GM18498 (cell line): ENCODE data around the gene ANO10.

Experiments used
- ATAC-seq: cut with Tn5 transposase; IDR thresholded peaks from one replicate; pipeline ENCODE4 v1.9.1; 2021; ENCODE audit warnings: mild to moderate bottlenecking, moderate library complexity; ENCODE audit not compliant: unreplicated experiment

The ANO10 gene

DNA sequence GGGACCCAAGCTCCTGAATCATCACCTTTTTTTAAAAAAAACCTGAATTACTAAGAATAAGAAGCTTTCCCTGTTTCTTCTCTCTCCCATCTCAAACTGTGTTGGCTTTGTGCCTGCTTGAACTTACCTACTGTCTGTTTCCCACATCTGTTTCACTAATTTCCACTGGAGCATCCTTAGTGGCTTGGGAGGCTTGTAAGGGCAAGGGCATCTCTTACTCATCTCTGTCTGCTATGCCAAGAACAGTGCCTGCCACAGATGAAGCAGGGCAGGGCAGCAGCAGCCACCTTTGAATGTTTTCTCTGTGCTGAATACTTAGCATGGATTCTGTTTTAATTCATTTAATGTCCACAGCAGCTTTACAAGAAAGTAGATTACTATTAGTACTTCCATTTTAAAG, 293.2 kb downstream of the ANO10 start:
- no peak for ATAC-seq

DNA sequence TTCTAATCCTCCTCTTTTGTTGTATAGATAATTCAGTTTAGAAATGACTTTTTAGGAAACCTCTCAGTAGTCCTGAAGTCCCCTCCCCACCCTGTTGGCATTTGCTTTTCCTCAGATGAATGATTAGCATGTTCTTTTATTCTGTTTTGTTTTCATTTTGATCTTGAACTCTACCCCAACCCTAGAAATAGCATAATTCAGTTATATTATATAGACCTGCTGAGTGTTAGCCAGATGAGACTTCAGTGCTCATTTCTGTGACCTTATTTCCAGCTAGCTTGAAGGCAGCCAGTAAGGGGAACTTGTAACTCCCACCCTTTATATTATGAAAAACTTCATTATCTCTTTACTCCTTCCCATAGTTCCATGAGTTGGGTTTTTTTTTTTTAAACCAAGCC, 294.2 kb downstream of the ANO10 start:
- ATAC-seq = no peak

DNA sequence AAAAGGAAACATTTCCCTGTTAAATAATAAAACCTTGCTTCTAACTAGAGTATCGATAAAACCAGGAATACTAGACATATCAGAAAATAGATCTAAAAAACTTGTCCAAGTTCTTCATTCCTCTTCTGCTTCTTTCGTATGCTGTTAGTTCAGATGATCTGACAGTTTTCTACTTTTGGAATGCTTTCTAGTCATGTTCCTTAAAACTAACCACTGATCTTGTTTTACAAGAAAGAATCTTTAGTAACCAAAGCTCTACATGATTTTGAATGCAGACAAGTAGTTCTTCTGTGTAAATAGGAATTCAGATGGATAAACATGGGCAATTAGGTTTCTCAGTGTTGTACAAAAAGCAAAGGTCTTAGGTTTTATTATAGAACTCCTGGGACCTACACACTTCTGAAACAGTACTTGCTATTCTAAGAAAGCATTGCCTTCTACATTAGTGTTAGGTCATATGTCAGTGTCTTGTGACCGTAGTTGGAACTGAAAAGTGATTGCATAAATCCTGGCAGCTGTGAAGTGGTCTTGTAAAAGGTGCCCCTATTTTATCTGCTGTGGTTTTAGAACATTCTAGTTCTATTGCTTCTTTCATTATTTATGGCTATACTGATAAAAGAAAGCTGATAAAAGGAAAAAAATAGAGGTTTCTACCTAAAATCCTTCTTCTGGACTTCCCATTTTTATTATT, 294.8 kb downstream of the ANO10 start:
- ATAC-seq = no peak

DNA sequence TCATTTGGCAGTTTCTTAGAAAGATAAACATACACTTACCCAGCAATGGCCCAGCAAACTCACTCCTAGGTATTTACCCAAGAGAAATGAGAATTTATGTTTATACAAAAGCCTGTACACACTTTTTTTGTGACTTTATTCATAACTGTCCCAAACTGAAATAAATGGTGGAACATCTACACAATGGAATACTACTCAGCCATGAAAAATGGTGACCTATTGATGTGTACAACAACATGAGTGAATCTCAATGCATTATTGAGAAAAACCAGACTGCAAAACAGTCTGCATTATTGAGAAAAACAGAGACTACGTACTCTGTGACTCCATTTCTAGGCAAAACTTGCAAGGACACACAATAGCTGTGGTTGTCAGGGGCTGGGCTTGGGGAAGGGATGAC, 298.3 kb downstream of the ANO10 start:
- ATAC-seq = no peak

DNA sequence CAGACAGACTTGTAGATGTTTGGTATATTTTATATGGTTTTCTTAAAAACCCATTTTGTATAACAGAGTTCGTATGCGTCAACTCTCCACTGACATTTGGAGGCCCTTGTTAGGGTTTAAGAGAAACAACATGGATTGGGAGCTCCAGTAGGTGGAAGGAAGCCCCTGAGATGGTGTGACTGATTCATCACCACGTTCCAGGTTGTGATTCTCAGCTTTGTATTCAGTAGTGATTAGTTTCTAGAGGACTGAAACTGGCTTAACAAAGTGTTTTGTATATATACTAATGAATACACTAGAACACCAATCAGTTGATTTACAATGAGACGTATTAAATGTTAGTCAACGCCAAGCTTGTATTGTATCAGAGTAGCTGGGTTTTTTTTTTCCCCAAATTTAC, 301.5 kb downstream of the ANO10 start:
- no peak for ATAC-seq

DNA sequence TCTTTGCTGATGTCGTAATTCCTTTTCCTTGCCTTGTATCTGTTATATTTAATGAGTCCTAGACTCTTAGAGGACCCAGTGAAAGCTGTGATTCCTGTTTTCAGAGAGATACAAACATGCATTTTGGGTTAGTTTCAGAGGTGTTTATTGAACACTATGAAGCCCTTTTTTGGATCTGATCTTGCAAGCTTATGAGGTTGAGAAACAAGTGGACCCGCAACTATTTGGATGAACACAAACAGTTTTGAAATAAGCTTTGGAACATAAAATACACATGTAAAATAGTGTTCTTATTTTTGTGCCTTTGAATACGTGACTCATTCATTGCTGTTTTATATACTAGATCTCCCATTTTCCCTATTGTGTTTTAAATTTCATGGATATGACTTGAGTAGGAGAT, 302.0 kb downstream of the ANO10 start:
- ATAC-seq = no peak

DNA sequence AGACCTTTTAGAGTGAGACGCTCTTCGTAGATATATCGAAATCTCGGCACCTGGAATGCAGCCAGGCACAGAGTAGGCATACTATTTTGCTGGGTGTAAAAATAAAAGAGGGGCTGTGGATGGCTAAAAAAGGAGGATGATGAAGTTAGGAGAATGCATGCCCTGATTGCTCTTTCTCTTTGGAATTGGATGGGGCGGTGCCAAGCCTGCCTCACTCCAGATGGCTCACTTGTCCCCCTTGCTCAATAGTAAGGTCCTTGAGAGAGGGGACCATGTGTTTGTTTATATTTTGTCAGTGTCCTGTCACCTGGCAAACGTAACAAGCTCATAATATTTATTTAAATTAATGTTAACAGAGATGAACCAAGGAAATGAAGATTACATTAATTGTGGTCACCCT, 302.4 kb downstream of the ANO10 start:
- ATAC-seq = no peak

DNA sequence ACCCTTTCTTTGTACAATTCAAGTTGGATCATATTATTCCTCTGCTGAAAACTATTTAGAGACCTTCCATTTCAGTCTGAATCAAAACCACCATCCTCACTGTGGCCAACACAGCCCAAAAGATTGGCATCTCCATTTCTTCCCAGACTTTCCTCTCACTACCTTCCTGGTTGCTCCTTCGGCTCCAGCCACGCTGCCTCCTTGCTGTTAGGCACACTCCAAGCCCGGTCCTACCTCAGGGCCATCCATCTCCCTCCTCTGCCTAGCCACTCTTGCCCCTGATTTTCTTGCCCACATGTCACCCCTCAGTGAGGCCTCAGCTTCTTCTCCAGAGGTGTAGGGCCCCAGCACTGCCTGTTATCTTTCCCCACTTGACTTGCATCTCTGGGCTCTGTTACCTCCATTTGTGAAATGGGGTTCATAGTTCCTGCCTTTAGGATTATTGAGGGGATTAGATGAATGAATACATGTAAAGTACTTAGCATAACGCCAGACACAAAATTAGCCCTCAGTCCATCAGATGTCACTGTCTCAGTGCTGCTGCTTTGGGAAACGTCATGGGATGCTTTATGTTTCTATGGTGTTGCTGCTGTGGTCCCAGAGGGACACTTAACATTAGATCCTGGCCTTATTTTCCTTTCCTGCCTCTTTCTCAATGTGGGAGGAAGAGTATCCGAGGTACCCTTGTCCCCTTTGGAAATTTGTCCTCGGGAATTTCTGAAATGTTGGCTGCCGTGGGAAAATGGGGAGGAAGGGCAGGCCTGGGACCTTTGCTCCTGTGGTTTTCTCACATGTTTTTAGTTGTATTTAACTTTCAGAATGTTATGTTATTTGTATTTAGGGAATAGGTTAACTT, 304.1 kb downstream of the ANO10 start:
- ATAC-seq = no peak

DNA sequence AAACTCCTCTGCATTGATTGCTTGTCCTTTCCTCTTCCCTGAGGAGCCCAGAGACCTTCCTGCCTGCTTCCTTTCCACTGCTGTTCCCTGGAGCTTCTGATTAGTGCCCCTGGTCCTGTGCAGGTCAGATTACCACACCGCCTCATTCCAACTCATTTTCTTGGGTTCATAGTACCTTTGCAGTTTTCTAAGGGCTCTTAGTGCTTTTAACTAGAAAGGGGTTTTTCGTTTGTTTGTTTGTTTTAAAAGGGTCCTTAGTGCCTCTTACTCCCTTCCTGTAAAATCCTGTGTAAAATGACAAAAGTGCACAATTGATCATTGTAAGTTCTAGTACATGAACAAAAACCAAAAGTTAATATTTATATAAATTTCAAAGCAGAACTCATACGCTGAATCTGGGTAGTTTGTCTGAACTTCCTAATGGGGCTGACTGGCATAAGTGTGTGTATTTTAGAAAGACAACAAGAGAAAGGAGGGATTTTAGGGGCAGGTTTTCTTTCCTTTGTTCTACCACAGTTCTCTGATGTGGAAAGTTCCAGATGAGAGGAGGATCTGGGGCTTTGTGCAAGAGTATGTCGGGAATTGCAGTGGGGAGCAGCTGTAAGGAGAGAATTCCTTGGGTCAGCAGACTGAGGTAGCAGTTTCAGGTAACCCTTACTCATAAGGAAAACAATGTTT, 304.9 kb downstream of the ANO10 start:
- ATAC-seq = no peak
